WTC11 (cell line): Measurements from ENCODE around the gene CLEC5A. TPM values are rescaled to one million over a fixed set of nuclear protein-coding genes. Genes with fewer than 3 reads are reported as not detected.

Source experiments
- ATAC-seq: fragments of 200-7000 bp; cut with Tn5 transposase; 2 replicates; pipeline ENCODE4 v1.10.0; 2021; ENCODE audit warnings: mild to moderate bottlenecking, moderate library complexity
- CTCF ChIA-PET: fragments of 300-600 bp; sonication (Branson Sonifier 250); formaldehyde crosslinking; loops from one replicate; lab custom pipeline; 2021; ENCODE audit warnings: antibody characterized with exemption; lab: Charles Lee
- POLR2A ChIA-PET: fragments of 350-600 bp; sonication (Branson Sonifier 250); formaldehyde crosslinking; loops from one replicate; lab custom pipeline; 2021; ENCODE audit warnings: antibody characterized with exemption; lab: Charles Lee
- DNase-seq: peaks from one replicate; pipeline ENCODE4 v3.0.0; 2021; ENCODE audit warnings: low spot score
- H3K27ac Mint-ChIP-seq: 2 replicates; pipeline ENCODE4 v1.8.0; 2021; ENCODE audit warnings: mixed read lengths
- H3K27me3 Mint-ChIP-seq: 2 replicates; pipeline ENCODE4 v1.8.0; 2021; ENCODE audit warnings: low read depth, mild to moderate bottlenecking, moderate library complexity, mixed read lengths
- H3K36me3 Mint-ChIP-seq: 2 replicates; pipeline ENCODE4 v1.8.0; 2021; ENCODE audit warnings: mixed read lengths
- H3K4me1 Mint-ChIP-seq: 2 replicates; pipeline ENCODE4 v1.8.0; 2022; ENCODE audit warnings: mixed read lengths
- H3K4me3 Mint-ChIP-seq: 2 replicates; pipeline ENCODE4 v1.8.0; 2021; ENCODE audit warnings: mild to moderate bottlenecking, moderate library complexity, mixed read lengths
- H3K9me3 Mint-ChIP-seq: 2 replicates; pipeline ENCODE4 v1.8.0; 2021; ENCODE audit warnings: mixed read lengths
- AFF4 ChIP-seq: sonication (generic); formaldehyde crosslinking; IDR thresholded peaks from 2 replicates; pipeline ENCODE4 v1.8.1; 2023; ENCODE audit warnings: mild to moderate bottlenecking, missing genetic modification reagents, borderline replicate concordance
- AR ChIP-seq: fragments of 250-450 bp; sonication (Bioruptor Pico); IDR thresholded peaks from 2 replicates; pipeline ENCODE4 v1.9.0; 2021; ENCODE audit warnings: mild to moderate bottlenecking
- CREB1 ChIP-seq: sonication (generic); formaldehyde crosslinking; IDR thresholded peaks from 2 replicates; pipeline ENCODE4 v1.8.0; 2023; ENCODE audit warnings: mild to moderate bottlenecking, missing genetic modification reagents
- E2F5 ChIP-seq: sonication (generic); formaldehyde crosslinking; IDR thresholded peaks from 2 replicates; pipeline ENCODE4 v1.8.1; 2022; ENCODE audit warnings: mild to moderate bottlenecking, moderate library complexity, missing genetic modification reagents
- GABPB1 ChIP-seq: sonication (generic); formaldehyde crosslinking; IDR thresholded peaks from 2 replicates; pipeline ENCODE4 v1.8.1; 2023; ENCODE audit warnings: mild to moderate bottlenecking, missing genetic modification reagents
- IRF1 ChIP-seq: sonication (generic); formaldehyde crosslinking; IDR thresholded peaks from 2 replicates; pipeline ENCODE4 v1.8.0; 2023; ENCODE audit warnings: missing genetic modification reagents
- IRF2 ChIP-seq: sonication (generic); formaldehyde crosslinking; IDR thresholded peaks from 2 replicates; pipeline ENCODE4 v1.8.0; 2022; ENCODE audit warnings: low read depth, missing genetic modification reagents, borderline replicate concordance
- KAT7 ChIP-seq: sonication (generic); formaldehyde crosslinking; IDR thresholded peaks from 2 replicates; pipeline ENCODE4 v1.8.1; 2023; ENCODE audit warnings: missing genetic modification reagents, mild to moderate bottlenecking, borderline replicate concordance
- NR1H2 ChIP-seq: sonication (generic); formaldehyde crosslinking; IDR thresholded peaks from 2 replicates; pipeline ENCODE4 v1.9.0; 2021; ENCODE audit warnings: mild to moderate bottlenecking, moderate library complexity, missing genetic modification reagents
- NR2C2 ChIP-seq: sonication (generic); formaldehyde crosslinking; IDR thresholded peaks from 2 replicates; pipeline ENCODE4 v1.8.0; 2022; ENCODE audit warnings: mild to moderate bottlenecking, missing genetic modification reagents
- PRDM15 ChIP-seq: sonication (generic); formaldehyde crosslinking; IDR thresholded peaks from 2 replicates; pipeline ENCODE4 v1.8.0; 2022; ENCODE audit warnings: missing genetic modification reagents
- RORB ChIP-seq: fragments of 250-450 bp; sonication (Bioruptor Pico); IDR thresholded peaks from 2 replicates; pipeline ENCODE4 v1.9.0; 2021; ENCODE audit warnings: mild to moderate bottlenecking
- TEAD1 ChIP-seq: sonication (generic); formaldehyde crosslinking; IDR thresholded peaks from 2 replicates; pipeline ENCODE4 v1.8.0; 2022; ENCODE audit warnings: mild to moderate bottlenecking, missing genetic modification reagents
- TEAD4 ChIP-seq: sonication (generic); formaldehyde crosslinking; IDR thresholded peaks from 2 replicates; pipeline ENCODE4 v1.8.0; 2022; ENCODE audit warnings: mild to moderate bottlenecking, missing genetic modification reagents
- ZBTB43 ChIP-seq: sonication (generic); formaldehyde crosslinking; IDR thresholded peaks from 2 replicates; pipeline ENCODE4 v1.8.1; 2023; ENCODE audit warnings: mild to moderate bottlenecking, missing genetic modification reagents
- ZNF138 ChIP-seq: sonication (generic); formaldehyde crosslinking; conservative IDR thresholded peaks from 2 replicates; pipeline ENCODE4 v1.8.1; 2022; ENCODE audit warnings: mild to moderate bottlenecking, moderate library complexity, missing genetic modification reagents
- ZNF396 ChIP-seq: fragments of 250-450 bp; sonication (Bioruptor Pico); IDR thresholded peaks from 2 replicates; pipeline ENCODE4 v1.8.0; 2021; ENCODE audit warnings: mild to moderate bottlenecking, moderate library complexity, borderline replicate concordance
- ZNF532 ChIP-seq: fragments of 250-450 bp; sonication (Bioruptor Pico); IDR thresholded peaks from 2 replicates; pipeline ENCODE4 v1.9.0; 2021; ENCODE audit warnings: mild to moderate bottlenecking, borderline replicate concordance
- total RNA-seq: library from RNA; stranded (reverse); gene quantifications from 3 replicates; pipeline ENCODE4 v1.2.3, GENCODE V29; 2021

CLEC5A gene
- total RNA-seq, 1 experiment from 2014 or later: not detected

GRCh38 chr7:141992688-141993087 is 45.9 kb upstream of the CLEC5A start:
- H3K9me3 Mint-ChIP-seq: no peaks in the 10 kb centered on the region
- H3K4me1 Mint-ChIP-seq: peaks cover 10% of the 10 kb centered on the region
- ChIA-PET CTCF (interaction anchor here (1.1 to 2.3 kb wide), 2 partner anchors 16 to 21 kb away, joined by 3 to 8 read pairs; no protein-coding TSS in a partner anchor), POLR2A (no interaction called here)
- H3K27me3 Mint-ChIP-seq: no peaks in the 10 kb centered on the region; the same call in 1 of the 2 replicates
- no peak overlapping the region for H3K4me3 Mint-ChIP-seq
- ATAC-seq (no peak), DNase-seq (no peak)
- TF ChIP-seq IRF1 (CRISPR knock-in tag) (no peak), PRDM15 (no peak), KAT7 (CRISPR knock-in tag) (no peak), ZBTB43 (CRISPR knock-in tag) (no peak), TEAD1 (CRISPR knock-in tag) (no peak), AR (no peak), ZNF532 (CRISPR knock-in tag) (no peak), NR2C2 (CRISPR knock-in tag) (no peak), CREB1 (CRISPR knock-in tag) (no peak), NR1H2 (CRISPR knock-in tag) (no peak), TEAD4 (CRISPR knock-in tag) (no peak)
- H3K27ac Mint-ChIP-seq: no peak overlapping the region
- no peaks in the 10 kb centered on the region for H3K36me3 Mint-ChIP-seq

GRCh38 chr7:141992156-141992555 is 45.4 kb upstream of the CLEC5A start:
- no peak overlapping the region for H3K27ac Mint-ChIP-seq
- H3K4me3 Mint-ChIP-seq: no peak overlapping the region
- CTCF ChIA-PET: interaction anchor here (1.1 to 2.3 kb wide), 2 partner anchors 16 to 21 kb away, joined by 3 to 8 read pairs; no protein-coding TSS in a partner anchor
- no peak for ATAC-seq
- POLR2A ChIA-PET: no interaction called here
- H3K36me3 Mint-ChIP-seq: no peaks in the 10 kb centered on the region
- peaks cover 3% of the 10 kb centered on the region for H3K27me3 Mint-ChIP-seq
- no peak for DNase-seq
- H3K4me1 Mint-ChIP-seq: peaks cover 10% of the 10 kb centered on the region
- H3K9me3 Mint-ChIP-seq: no peaks in the 10 kb centered on the region
- TF ChIP-seq GABPB1 (CRISPR knock-in tag): no peak
- no peak for TF ChIP-seq E2F5
- no peak for TF ChIP-seq ZNF138
- TF ChIP-seq IRF2 (CRISPR knock-in tag): no peak
- no peak for TF ChIP-seq AFF4 (CRISPR knock-in tag)
- no peak for TF ChIP-seq ZNF396 (CRISPR knock-in tag)
- TF ChIP-seq RORB (CRISPR knock-in tag): no peak
